GM21529 (cell line): Measurements from ENCODE around the gene ZNF615.
"Not testable (repeated sequence)": the region's sequence is repeated elsewhere in the genome, so short reads cannot be mapped to it uniquely, and the experiment has no call there.

Experiments
- ATAC-seq: cut with Tn5 transposase; IDR thresholded peaks from one replicate; pipeline ENCODE4 v1.9.1; 2021; ENCODE audit not compliant: unreplicated experiment

Gene ZNF615

GRCh38 chr19:52007806-52008557 is at the start of gene ZNF615:
ZNF615 (minus strand) TSS chr19:52008211; CDS start chr19:52003711, 4,500 bp downstream.
- ATAC-seq: peak; percentile 92

GRCh38 chr19:52056480-52056879 is 48.5 kb upstream of the ZNF615 start:
- ATAC-seq: not testable (repeated sequence)

- ATAC-seq: not testable (repeated sequence)
These were observed 43.7 kb upstream of the ZNF615 start for GRCh38 chr19:52051736-52052135.

- ATAC-seq: peak; percentile 88
These were observed 40.8 kb upstream of the ZNF615 start, which contains the start of gene ZNF432 for GRCh38 chr19:52048555-52049501. ZNF432 (minus strand) TSS chr19:52048838; CDS start chr19:52046868, 1,970 bp downstream.

- ATAC-seq: no peak
These were observed 31.2 kb upstream of the ZNF615 start for GRCh38 chr19:52039169-52039568.

GRCh38 chr19:52034051-52034728 is 26.2 kb upstream of the ZNF615 start:
- ATAC-seq: no peak

GRCh38 chr19:52028780-52029123 is 20.7 kb upstream of the ZNF615 start:
- ATAC-seq: no peak

- ATAC-seq: peak; percentile 90
These were observed 20.2 kb upstream of the ZNF615 start, which contains the start of gene ZNF614 for GRCh38 chr19:52028027-52028779. ZNF614 (minus strand) TSS chr19:52028379; CDS start chr19:52025745, 2,634 bp downstream.

GRCh38 chr19:52026255-52026990 is 18.4 kb upstream of the ZNF615 start:
- ATAC-seq: not testable (repeated sequence)

- ATAC-seq: not testable (repeated sequence)
These were observed 16.5 kb upstream of the ZNF615 start for GRCh38 chr19:52024478-52024877.

- ATAC-seq: no peak
These were observed 14.2 kb upstream of the ZNF615 start for GRCh38 chr19:52022193-52022592.

- no peak for ATAC-seq
These were observed 12.5 kb upstream of the ZNF615 start for GRCh38 chr19:52020506-52020905.

GRCh38 chr19:52010674-52011073 is 2.7 kb upstream of the ZNF615 start:
- ATAC-seq: no peak

- no peak for ATAC-seq
These were observed 583 bp downstream of the ZNF615 start for GRCh38 chr19:52007451-52007805.

- no peak for ATAC-seq
These were observed 13.9 kb downstream of the ZNF615 start for GRCh38 chr19:51994048-51994644.

- no peak for ATAC-seq
These were observed 14.6 kb downstream of the ZNF615 start for GRCh38 chr19:51993422-51993821.

GRCh38 chr19:51986309-51987291 is 21.4 kb downstream of the ZNF615 start, which contains the start of gene ZNF350:
ZNF350 (minus strand) TSS chr19:51986840; CDS start chr19:51974360, 12,480 bp downstream.
- ATAC-seq: peak; percentile 80

GRCh38 chr19:51983361-51983760 is 24.6 kb downstream of the ZNF615 start:
- ATAC-seq: no peak
